Left kidney (tissue), 2 donors: ENCODE data around the gene CAMKMT. TPM values are rescaled to one million over a fixed set of nuclear protein-coding genes. Genes with fewer than 3 reads are reported as not detected.

ENCODE experiments used
- DNase-seq: peaks from one replicate; pipeline ENCODE4 v3.0.0-alpha.2; 2013
- polyA plus RNA-seq: library from polyadenylated mRNA; unstranded; fragments of 120-200 nt; gene quantifications from one replicate; pipeline ENCODE4 v1.2.1, GENCODE V29; 2013; ENCODE audit not compliant: insufficient read length

Gene CAMKMT
- polyA plus RNA-seq, 1 donor, result 16.0 TPM

GRCh38 chr2:44691174-44691785, 329.5 kb downstream of the CAMKMT start:
- DNase-seq, result no peak

GRCh38 chr2:44692821-44693220, 331.1 kb downstream of the CAMKMT start:
- DNase-seq, result no peak

GRCh38 chr2:44700824-44701223, 339.1 kb downstream of the CAMKMT start:
- DNase-seq, result no peak

GRCh38 chr2:44705356-44705755, 343.6 kb downstream of the CAMKMT start:
- no peak for DNase-seq

- DNase-seq, result no peak
Measured at GRCh38 chr2:44705876-44706480, 344.2 kb downstream of the CAMKMT start.

GRCh38 chr2:44706681-44707553, 345.2 kb downstream of the CAMKMT start:
- no peak for DNase-seq

- DNase-seq, result no peak
Measured at GRCh38 chr2:44707945-44708660, 346.4 kb downstream of the CAMKMT start.

- no peak for DNase-seq
Measured at GRCh38 chr2:44708661-44709000, 346.9 kb downstream of the CAMKMT start.

- no peak for DNase-seq
Measured at GRCh38 chr2:44713170-44713569, 351.4 kb downstream of the CAMKMT start.

GRCh38 chr2:44715671-44716081, 353.9 kb downstream of the CAMKMT start:
- peak; percentile 4 for DNase-seq

GRCh38 chr2:44716131-44716530, 354.4 kb downstream of the CAMKMT start:
- no peak for DNase-seq

GRCh38 chr2:44718431-44718830, 356.7 kb downstream of the CAMKMT start:
- no peak for DNase-seq

- DNase-seq, result no peak
Measured at GRCh38 chr2:44719562-44719961, 357.8 kb downstream of the CAMKMT start.

- no peak for DNase-seq
Measured at GRCh38 chr2:44722026-44722625, 360.4 kb downstream of the CAMKMT start.

- DNase-seq, result no peak
Measured at GRCh38 chr2:44723921-44724320, 362.2 kb downstream of the CAMKMT start.

GRCh38 chr2:44730593-44730992, 368.8 kb downstream of the CAMKMT start:
- no peak for DNase-seq

GRCh38 chr2:44731505-44731904, 369.8 kb downstream of the CAMKMT start:
- no peak for DNase-seq

- DNase-seq, result no peak
Measured at GRCh38 chr2:44736270-44736942, 374.7 kb downstream of the CAMKMT start.

- DNase-seq, result no peak
Measured at GRCh38 chr2:44740678-44741077, 378.9 kb downstream of the CAMKMT start.

- DNase-seq, result no peak
Measured at GRCh38 chr2:44741507-44741906, 379.8 kb downstream of the CAMKMT start.

GRCh38 chr2:44742057-44742456, 380.3 kb downstream of the CAMKMT start:
- no peak for DNase-seq

- DNase-seq, result no peak
Measured at GRCh38 chr2:44743473-44743872, 381.7 kb downstream of the CAMKMT start.
